ENCODE results near the gene FOXC2.

FOXC2 gene

DNA sequence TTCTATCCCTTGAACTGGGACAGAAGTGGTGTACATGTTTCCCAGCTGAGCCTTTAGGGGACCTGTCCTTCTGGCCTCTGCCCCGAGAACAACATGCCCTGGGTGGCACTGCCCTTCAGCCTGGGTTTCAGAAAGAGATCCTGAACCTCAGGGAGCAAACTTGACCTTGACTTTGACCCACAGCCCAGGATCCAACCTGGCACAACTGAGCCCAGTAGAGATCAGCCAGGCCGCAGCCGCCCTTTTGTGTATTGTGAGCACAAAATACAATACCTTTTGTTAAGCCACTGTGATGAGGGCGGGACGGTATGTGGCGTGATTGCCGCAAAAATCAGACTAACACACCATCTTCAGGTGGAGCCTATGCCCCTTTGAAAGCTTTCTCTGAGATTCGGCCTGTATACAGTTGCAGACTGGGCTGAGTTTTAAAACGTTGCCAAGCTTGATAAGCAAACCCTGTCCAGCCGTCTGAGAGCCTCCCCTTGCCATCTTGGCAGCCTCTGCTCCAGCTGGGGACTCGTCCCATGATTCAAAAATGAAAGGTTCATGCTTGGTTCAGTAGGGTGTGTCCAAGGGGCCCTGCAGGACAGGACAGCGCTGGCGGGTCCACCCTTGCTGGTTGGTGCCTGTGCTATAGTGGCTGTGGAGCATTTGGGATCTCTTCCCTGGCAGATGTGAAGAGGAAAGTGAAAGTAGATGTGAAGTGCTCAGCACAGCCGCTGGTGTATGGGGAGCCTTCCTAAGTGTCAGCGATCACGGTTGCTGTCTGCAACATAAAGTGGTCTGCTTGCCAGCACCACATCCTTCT, 52.0 kb downstream of the FOXC2 start:
- DNase-seq, result peak; percentile 26

Measured in fibroblast of skin of abdomen (primary cell).